HG02943 (cell line): ENCODE data around the gene MYO15A.
"Not testable (repeated sequence)": the region's sequence is repeated elsewhere in the genome, so short reads cannot be mapped to it uniquely, and the experiment has no call there.

Experiments
- ATAC-seq: cut with Tn5 transposase; IDR thresholded peaks from one replicate; pipeline ENCODE4 v1.9.1; 2021; ENCODE audit warnings: mild to moderate bottlenecking, low read depth, moderate library complexity; ENCODE audit not compliant: unreplicated experiment

Gene MYO15A

GRCh38 chr17:18208092-18208491, 99.5 kb downstream of the MYO15A start:
- no peak for ATAC-seq

GRCh38 chr17:18213666-18214270, 105.2 kb downstream of the MYO15A start:
- ATAC-seq = no peak

DNA sequence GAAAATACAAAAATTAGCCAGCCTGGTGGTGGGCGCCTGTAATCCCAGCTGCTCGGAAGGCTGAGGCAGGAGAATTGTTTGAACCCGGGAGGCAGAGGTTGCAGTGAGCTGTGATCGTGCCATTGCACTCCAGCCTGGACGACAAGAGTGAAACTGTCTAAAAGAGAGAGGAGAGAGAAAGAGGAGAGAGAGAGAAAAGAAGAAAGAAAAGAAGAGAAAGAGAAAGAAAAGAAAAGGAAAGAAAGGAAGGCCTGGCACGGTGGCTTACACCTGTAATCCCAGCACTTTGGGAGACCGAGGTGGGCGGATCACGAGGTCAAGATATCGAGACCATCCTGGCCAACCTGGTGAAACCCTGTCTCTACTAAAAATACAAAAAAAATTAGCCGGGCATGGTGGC, 108.3 kb downstream of the MYO15A start:
- ATAC-seq = not testable (repeated sequence)

DNA sequence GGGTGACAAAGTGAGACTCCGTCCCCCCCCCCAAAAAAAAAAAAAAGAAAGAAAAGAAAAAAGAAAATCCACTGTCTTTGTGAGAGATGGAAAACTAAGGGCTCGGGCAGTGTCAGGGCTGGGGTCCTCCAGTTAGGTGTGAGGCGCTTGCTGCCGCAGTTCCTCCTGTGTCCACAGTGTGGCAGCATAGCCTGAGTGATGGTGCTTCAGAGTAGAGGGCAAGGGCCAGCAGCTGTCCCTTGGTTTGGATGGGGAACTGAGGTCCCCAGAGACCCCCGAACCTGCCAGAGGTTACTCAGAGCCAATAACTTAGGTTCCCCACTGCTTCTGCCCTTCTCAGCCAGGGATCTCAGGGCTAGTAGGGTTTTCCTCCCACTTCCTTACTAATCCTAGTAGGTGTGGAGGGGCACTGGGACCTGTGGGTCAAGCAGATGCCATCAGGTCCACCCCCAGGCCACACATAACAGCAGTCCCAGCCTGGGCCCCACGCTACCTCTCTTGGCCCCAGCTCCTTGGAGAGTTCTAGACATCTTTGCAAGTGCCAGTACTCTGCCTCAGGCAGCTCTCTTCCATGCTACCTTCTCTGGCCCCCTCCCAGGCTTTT, 109.0 kb downstream of the MYO15A start:
- ATAC-seq = no peak

- ATAC-seq = no peak
These were observed 110.3 kb downstream of the MYO15A start for GRCh38 chr17:18218756-18219415.

GRCh38 chr17:18224053-18224386, 115.5 kb downstream of the MYO15A start:
- no peak for ATAC-seq

GRCh38 chr17:18224387-18225120, 116.0 kb downstream of the MYO15A start:
- ATAC-seq = no peak

GRCh38 chr17:18225121-18225641, 116.6 kb downstream of the MYO15A start, which contains the start of gene LLGL1:
TSS of gene LLGL1 (plus strand) at chr17:18225635. CDS start at chr17:18225683, 48 bp downstream.
- ATAC-seq = peak; percentile 78

DNA sequence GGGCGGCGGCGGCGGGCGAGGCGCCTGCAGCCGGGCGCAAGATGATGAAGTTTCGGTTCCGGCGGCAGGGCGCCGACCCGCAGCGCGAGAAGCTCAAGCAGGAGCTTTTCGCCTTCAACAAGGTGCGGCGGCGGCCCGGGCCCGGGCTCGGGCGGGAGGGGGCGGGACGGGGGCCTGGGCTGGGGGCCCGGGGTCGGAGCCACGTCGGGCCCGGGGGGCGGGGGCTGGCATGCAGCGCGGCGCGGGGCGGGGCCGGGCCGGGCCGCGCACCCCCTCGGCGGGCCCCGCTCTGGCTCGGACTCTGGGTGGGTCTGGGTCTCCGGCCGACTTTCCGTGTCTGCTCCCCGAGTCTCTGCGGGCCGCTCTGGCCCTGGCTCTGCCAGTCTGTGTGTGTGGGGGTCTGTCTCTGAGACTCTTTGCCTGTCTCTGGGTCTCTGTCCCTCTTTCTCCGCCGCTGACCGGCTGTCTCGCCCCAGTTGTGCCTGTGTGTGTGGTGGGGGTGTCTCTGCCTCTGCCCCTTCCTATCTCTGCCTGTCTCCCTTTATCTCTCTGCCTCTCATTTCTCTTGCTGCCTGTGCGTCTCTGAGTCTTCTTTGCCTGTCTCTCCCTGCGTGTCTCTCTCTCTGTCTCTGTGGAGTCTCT, 117.2 kb downstream of the MYO15A start:
- peak; percentile 1 for ATAC-seq

- ATAC-seq = no peak
These were observed 117.9 kb downstream of the MYO15A start for GRCh38 chr17:18226284-18226945.

DNA sequence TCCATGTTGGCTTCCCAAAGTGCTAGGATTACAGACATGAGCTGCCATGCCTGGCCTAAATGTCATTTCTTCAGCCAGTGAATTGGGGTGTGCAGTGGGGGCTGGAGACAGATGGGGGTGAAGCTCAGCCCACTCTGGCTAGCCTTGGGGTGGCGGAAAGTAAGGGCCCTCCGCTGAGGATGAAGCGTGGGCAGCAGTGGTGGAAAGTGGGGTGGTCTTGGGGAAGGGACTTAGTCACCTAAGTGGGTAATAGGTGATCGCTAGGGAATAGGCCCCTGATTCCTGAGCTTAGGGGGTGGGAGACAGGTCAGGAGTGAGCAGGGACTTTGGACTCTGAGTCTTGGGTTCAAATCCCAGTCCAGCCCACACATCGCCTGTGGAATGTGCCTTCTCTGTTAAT, 119.1 kb downstream of the MYO15A start:
- ATAC-seq = no peak

DNA sequence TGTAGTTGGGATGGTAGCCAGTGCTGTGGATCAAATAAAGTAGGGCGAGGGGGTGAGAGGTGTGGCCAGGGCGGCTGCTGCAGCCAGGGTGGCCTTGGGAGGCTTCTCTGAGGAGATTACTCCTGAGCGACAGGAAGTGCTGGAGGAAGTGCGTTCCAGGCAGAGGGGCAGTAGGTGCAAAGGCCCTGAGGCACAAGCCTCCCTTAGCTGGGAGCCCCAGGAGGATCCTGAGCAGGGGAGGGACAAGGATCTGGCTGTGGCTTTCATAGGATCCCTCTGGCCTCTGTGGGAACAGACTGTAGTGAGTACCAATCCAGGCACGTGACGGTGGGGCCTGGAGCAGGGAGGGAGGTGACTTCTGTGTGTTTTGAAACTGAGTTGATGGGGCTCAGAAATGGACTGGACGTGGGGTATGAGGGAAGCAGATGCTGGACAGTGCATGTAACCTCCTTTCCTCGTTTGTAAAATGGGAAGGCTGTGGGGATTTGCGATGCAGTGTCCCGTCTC, 119.7 kb downstream of the MYO15A start:
- ATAC-seq = no peak

- no peak for ATAC-seq
These were observed 120.7 kb downstream of the MYO15A start for GRCh38 chr17:18229254-18229653.
